Measurements from ENCODE around the gene CNPY4. TPM values are rescaled to one million over a fixed set of nuclear protein-coding genes. Genes with fewer than 3 reads are reported as not detected.

CNPY4 gene
- total RNA-seq, 1 donor from 2014 or later, result 39.5 TPM

DNA sequence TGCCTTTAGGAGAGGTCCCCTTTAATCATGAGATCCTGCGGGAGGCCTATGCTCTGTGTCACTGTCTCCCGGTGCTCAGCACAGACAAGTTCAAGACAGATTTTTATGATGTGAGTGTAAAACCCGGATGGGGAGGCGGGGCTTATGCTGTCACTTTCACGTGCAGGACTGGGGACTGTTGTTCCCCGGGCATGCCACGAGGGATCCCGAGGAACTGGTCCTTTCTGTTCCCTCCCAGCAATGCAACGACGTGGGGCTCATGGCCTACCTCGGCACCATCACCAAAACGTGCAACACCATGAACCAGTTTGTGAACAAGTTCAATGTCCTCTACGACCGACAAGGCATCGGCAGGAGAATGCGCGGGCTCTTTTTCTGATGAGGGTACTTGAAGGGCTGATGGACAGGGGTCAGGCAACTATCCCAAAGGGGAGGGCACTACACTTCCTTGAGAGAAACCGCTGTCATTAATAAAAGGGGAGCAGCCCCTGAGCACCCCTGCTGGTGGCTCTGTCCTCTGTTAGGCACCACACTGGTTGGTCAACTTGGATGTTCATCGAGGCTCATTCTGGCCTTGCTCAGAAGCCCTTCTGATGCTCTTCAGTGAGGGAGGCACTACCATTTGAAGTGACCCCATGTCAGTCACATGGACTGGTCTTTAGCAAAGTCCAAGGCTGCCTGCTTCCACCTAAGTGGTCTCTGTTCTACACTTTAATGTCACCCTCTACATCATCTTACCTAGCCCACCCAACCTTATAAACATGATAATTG lies 27.8 kb upstream of the CNPY4 start:
- DNase-seq, result peak; percentile 24

DNA sequence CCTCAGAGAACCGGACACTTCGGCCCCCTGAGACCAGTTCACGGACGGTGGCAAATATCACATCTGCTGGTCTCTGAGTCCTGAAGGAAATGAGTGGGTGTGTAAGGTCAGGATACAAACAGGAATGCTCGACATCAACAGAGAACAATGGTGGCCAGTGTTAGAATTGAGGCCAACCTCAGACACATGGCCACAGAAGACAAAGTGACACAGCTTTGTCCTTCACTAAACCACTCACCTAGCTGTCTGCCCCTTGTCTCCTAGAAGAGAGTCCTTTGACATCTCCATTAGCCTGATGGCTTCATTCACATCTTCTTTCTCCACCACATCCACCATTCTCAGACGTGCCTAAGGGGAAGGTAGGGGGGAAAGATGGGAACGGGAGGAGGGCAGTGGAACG lies 26.4 kb upstream of the CNPY4 start:
- DNase-seq, result peak; percentile 70

DNA sequence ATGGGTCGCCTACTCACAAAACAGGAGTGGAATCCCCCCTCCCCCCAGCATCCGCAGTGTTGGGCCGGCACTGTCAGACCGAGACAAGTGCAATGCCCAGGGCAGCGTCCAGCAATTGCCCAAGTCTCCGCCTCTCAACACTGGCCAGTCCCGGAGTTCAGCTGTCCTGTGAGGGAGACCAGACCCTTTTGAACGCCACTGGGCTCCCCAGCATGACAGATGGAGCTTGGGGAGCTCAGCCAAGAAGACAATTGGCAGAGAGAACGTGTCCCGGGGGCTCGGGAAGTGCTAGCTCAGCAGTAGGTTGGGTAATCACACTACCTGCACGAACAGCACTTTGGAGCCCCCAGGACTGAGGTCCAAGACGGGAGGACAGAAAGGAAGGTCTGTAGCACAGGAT lies 25.9 kb upstream of the CNPY4 start:
- DNase-seq, result peak; percentile 26

DNA sequence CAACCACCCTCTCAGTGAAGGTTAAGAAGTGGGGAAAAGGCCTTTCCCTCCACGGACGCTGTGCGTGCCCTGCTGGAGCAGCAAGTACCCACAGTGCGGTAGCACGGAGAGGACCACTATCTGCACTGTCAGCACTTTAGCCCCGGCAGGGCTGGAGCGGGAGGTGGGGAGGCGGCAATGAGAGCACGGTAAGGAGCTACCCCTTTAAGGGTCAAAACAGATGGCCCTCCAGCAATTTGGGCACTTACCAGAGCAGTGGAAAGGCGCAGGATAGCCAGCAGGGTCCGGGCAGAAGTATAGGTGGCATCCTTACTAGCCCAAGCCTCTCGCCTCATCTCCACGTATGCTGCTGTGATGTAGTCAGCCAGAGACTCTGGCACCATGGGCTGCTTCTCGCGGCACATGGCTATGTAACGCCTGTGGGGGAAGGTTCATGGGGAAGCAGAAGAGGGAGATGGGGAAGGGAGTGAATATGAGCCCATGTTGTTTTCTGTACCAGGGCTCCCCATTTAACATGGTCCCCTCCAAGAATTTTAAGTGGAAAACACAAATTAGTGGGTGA lies 25.4 kb upstream of the CNPY4 start:
- no peak for DNase-seq

DNA sequence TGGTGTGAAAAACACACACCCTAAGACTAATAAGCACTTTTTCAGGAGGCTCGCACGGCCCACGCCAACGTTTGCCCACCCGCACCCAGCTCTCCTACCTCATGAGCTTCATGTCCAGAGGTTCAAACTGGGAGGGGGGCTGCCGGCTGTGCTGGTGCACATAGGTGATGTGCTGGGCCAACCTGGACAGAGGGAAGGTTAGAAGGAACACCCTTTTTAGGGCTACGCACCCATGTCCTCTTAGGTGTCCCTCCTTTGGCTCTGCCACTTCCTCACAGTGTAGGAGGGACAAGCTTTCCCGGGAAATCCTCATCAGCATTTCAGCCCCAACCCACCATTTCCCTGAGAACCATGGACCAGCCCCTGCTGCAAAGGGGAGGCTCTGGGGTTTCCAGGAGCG lies 24.1 kb upstream of the CNPY4 start:
- no peak for DNase-seq

DNA sequence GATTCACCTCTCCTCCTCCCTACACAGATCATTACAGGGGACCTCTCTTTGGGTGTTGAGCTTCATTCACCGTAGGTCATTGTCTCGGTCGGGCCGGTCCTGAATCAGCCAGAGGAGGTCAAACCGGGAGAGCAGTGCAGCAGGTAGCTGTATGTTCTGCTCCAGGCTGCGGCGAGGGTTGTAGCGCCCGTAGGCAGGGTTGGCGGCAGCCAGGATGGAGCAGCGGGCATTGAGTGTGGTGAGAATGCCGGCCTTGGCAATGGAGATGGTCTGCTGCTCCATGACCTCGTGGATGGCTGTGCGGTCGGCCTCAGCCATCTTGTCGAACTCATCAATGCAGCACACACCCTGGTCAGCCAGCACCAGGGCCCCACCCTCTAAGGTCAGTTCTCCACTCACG lies 23.7 kb upstream of the CNPY4 start:
- DNase-seq, result no peak

DNA sequence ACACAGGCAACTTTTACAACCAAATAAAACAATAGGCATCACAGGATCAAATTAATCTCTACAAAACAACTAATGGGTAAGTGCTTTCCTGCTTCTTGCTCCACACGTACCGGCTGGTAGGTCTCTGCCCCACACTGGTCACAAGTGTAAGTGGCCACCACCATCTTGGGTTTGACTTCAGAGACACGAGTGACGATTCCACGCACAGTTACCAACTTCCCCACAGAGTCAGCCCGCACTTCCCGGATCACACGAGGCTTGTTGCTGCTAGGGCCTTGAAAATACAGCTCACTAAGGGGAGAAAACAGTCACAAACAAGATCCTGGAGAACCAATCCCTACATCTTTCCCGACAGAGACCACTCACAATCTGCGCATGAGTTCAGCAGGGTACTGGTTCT lies 20.5 kb upstream of the CNPY4 start:
- no peak for DNase-seq

DNA sequence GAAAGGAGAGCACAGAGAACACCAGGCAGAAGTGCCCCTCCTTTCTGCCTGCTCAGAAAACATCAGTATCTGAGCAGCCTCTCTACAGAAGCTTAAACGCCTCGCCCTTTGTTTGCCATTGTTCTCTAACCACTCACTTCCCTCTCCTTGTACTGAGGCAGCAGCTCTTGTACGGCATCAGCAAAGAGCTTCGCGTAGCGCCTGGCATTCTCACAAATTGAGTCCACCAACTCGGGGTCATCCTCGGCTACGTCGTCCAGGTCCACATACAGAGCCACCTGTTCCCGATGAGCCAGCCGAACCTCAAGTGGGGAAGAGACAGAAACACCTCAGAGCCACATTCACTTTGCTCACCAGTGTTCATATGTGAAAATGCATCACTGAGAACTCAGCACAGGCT lies 20.0 kb upstream of the CNPY4 start:
- DNase-seq, result peak; percentile 62

DNA sequence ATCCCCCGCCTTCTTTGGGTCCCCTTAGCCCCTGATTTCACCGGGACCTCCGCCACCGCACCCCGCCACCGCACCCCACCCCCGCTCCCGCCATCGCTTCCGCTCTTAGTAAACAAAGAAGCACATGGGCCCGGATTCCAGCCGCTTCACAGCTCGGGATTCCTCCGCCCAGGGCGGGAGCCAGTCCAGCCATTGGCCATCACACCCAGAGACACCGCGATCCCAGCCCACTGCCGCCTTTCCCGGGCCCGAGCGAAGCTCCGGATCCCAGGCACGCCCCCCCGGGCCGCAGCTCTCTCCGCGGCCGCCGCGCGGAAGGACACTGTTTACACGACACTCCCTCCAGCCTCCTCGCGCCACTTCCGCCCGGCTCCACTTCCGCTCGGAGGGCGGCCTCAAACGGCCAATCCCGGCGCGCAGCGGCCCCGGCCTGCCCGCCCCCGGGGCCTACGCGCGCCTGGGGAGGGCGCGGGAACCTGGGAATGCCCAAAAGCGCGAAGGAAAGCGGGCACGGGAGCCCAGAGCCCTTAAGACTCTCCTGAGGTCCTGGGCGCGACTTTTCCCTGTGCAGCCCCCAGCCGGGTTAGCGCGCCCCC lies 18.9 kb upstream of the CNPY4 start:
- peak; percentile 97 for DNase-seq

DNA sequence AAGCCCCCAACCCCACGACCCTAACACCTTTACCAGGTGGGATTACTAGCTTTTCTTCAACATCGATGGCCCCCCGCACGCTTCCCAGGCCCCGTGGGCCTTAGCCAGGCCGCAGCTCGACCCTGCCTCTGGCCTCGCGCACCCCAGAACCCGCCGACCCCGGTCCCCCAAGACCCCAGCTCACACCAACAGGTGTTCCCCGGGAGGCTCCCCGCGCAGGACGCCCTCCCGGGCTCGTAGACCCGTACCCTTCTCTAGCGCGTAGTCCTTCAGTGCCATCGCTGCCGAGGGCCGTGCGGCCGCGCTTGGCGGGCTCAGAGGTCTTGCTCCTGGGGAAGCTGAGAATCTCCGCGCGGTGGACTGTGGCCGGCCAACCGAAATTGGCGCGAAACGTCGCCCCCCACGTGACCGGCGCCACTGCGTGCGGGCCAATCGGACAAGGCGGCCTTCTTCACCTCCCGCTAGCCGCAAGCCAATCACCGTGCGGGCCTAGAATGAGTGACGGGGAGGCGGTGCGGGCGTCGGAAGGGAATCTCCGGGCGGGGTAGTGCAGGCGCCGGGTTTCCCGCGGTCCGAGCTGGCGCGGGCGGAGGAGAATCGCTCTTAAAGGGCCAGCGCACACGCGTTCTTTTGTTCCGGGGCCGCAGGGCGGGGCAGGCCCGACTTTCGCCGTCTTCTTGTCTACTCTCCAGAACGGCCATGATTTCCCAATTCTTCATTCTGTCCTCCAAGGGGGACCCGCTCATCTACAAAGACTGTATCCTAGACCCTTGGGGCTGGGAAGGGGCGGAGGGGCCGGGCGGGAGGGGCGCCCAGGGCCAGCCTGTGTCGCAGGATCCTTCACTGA lies 18.2 kb upstream of the CNPY4 start, which contains the start of the genes AP4M1 and MCM7:
Gene AP4M1, plus strand, starts transcription at position 628 of the 847 bp plus-strand sequence. Its CDS starts 72 bp downstream, at position 700.
Gene MCM7, minus strand, starts transcription at position 382 of the 847 bp plus-strand sequence. Its CDS starts 103 bp downstream, at position 279.
- peak; percentile 99 for DNase-seq

DNA sequence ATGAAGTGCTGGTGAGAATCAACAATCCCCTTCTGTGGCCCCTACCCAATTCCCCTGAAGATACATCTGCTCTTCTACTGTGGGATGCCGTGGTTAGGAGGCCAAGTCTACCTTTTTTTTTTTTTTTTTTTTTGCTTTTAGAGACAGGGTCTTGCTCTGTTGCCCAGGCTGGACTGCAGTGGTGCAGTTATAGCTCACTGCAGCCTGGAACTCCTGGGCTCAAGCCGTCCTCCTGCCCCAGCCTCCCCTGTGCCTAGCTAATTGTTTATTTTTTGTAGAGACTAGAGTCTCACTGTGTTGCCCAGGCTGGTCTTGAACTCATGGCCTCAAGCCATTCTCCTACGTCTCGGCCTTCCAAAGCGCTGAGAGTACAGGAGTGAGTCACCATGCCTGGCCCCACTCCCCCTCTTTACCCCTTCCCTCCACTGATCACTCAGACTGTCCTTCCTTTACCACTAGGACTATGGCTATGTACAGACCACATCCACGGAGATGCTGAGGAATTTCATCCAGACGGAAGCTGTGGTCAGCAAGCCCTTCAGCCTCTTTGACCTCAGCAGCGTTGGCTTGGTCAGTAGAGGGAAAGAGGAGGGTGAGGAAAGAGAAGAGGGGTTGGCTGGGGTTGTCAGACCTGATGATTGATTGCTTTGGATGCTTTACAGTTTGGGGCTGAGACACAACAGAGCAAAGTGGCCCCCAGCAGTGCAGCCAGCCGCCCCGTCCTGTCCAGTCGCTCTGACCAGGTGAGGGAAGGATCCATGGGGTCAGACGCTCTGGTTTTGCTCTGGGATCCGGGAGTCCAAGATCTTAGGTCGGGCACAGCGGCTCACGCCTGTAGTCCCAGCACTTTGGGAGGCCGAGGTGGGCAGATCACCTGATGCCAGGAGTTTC lies 16.2 kb upstream of the CNPY4 start:
- DNase-seq, result peak; percentile 30

DNA sequence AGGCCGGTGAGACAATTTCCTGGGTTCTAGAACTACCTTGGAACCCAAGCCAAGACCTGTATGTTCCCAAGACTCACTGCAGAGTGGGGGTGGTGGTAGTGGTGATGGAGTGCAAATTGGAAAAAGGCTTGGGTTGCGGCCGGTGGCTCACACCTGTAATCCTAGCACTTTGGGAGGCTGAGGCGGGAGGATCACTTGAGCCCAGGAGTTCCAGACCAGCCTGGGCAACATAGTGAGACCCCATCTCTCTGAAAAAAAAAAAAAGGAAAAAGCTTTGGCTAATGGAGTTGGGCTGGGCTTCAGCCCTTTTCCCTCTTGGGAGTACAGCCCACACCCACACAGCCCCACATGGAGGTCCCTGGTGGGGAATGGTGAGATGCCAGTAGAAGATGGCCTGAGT lies 13.9 kb upstream of the CNPY4 start:
- DNase-seq, result no peak

DNA sequence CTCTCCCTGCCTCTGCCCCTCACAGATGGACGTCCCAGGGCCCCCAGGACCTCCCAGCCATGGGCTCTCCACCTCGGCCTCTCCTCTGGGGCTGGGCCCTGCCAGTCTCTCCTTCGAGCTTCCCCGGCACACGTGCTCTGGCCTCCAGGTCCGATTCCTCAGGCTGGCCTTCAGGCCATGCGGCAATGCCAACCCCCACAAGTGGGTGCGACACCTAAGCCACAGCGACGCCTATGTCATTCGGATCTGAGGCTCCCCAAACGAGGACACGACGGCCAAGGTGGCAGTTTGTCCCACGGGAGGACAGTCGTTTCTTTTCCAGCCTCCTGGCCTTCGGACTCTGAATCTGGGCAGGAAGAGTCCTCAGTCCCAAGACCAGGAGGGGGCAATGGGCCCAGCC lies 12.8 kb upstream of the CNPY4 start:
- DNase-seq, result no peak

DNA sequence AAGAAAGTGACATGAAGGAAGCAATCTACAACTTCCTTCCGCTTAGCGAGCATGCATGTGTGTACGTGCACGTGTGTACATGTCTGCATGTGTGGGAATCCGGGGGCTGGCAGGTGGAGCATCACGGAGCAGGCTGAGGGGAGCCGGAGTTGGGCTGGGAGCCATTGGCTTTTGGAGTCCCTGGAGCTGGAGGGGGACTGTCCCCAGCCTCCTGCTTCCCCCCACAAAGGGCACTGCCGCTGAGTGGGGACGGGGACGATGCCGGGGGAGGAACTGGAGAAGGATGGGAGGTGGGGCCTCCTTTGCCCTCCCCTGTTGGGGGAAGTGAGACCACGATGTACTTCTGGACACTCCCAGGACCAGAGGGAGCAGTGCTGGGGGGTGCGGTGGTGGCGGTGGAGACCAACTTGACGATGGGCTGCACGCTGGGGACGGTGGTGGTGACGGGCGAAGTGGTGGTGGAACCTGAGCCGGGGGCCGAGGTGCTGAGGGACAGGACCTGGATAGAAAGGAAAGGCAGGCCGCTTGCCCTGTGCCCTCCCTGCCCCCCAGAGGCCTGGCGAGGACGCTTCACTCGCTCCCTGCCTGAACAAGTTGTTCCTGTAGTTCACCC lies 12.2 kb upstream of the CNPY4 start:
- DNase-seq, result no peak

DNA sequence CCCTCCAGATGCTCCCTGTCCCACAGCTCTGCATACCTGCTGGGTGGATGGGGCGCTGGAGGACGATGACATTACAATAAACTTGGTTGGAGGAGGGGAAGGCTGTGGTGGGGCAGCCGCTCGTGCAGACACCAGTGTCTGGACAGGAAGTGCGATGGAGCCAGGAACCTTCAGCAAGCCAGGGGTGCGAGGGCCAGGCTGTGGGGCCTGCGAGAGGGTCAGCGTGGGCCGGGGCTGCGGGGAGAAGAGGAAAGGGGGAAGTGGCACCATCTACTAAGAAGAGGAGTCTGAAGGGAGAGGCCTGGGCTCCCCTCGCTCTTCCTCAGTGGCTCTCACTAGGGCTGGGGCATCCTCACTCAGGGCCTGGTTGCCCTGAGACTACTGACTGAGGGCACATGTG lies 11.5 kb upstream of the CNPY4 start:
- DNase-seq, result no peak

DNA sequence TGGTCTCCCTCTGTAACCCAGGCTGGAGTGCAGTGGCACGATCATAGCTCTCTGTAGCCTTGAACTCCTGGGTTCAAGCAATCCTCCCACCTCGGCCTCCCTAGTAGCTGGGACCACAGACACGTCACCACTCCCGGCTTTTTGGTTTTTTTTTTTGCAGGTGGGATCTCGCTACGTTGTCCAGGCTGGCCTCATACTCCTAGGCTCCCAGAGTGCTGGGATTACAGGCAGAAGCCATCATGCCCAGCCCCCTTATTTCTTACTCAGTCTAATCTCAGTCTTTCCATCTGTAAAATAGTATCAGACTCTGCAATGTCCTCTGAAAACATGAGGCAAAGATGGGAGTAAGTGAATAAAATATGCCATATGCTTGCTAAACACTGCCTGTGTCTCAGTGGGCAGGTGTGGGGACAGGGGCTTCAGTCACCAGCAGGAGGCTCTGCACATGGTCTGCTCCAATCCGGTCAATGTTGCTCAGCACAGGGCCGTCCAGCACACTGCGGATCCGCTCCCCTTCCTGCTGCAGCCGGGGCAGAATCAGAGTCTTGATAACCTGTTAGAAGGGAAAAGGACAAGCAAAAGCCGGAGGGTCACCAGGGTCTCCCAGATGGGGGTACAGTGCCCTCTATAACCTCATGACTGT lies 9.8 kb upstream of the CNPY4 start:
- peak; percentile 28 for DNase-seq

DNA sequence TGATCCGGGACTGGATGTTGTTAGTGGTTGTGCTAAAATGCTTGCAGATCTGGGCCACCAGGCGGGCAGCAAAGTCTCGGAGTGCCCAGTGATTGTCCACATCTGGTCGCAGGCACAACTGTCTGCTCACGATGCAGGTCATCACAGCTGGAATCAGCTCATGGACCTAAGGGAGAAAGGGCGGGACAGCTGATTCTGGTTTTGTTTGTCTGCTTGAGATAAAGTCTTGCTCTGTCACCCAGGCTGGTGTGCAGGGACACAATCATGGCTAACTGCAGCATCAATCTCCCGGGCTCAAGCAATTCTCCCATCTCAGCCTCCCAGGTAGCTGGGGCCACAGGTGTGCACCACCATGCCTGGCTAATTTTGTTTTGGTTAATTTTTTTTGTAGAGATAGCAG lies 8.3 kb upstream of the CNPY4 start:
- no peak for DNase-seq

DNA sequence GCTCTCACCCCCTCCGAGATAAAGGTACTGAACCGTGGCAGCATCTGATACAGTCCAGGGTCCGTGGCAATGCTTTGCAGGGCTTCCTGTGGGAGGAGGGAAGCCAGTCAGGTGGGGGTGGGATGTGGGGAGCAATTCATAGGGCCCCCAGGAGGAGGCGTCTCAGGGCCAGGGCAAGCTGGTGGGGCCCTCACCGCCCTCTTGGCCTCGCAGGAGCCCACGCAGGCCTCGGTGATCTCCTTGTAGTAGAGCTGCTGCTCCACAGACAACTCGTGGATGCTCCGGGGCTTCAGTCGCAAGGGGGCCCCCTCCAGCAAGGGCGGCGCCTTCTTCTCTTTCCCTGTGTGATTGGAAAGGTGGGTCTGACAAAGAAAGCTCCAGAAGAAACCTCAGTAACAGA lies 7.5 kb upstream of the CNPY4 start:
- no peak for DNase-seq

DNA sequence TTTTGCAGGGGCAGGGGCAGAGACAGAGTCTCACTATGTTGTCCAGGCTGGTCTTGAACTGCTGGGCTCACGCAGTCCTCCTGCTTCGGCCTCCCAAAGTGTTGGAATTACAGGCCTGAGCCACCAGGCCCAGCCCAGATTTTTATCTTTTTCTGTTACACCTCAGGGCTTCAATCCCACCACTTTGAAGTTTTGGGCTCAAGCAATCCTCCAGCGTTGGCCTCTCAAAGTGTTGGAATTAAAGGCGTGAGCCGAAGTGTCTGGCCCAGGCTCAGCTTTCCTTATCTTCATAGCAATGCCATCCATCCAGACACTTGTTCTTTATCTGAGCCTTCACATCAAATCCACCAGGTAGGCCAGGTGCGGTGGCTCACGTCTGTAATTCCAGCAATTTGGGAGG lies 4.4 kb upstream of the CNPY4 start:
- no peak for DNase-seq

DNA sequence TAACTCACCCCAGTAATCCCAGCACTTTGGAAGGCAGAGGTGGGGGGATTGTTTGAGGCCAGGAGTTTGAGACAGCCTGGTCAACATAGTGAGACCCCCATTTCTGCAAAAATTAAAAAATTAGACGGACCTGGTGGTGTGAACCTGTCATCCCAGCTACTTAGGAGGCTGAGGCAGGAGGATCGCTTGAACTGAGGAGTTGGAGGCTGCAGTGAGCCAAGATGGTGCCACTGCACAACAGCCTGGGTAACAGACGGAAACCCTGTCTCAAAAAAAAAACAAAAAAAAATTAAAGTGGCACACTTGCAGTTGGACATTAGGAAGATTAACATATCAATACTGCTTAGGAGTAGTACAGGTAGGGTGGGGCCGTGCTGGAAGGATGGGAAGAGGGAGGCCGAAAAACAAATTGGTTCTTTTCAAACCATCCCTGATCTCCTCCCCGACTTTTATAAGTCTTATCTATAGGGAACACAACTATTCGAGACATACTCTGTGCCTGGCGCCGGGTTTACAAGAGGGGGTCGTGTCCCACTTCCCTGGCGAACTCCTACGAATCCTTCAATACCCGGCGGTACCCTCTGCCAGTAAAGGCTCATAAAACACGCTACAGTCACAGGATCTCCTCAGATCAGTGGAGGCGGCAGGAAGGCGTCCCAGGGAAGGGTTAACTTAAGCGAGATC lies 904 bp upstream of the CNPY4 start:
- DNase-seq, result no peak

Measured in dermis blood vessel endothelial cell (primary cell).